ENCODE results near the gene IL4. TPM values are rescaled to one million over a fixed set of nuclear protein-coding genes. Genes with fewer than 3 reads are reported as not detected.
A peak's percentile ranks its signal among the peaks of the same experiment; 100 is the strongest.

The IL4 gene
- total and polyA plus RNA-seq, 9 of the 15 experiments (the other 6 are each of a cell fraction or from before 2014, with no cell fraction given): 0.22 to 0.62 TPM; not detected in 7

DNA sequence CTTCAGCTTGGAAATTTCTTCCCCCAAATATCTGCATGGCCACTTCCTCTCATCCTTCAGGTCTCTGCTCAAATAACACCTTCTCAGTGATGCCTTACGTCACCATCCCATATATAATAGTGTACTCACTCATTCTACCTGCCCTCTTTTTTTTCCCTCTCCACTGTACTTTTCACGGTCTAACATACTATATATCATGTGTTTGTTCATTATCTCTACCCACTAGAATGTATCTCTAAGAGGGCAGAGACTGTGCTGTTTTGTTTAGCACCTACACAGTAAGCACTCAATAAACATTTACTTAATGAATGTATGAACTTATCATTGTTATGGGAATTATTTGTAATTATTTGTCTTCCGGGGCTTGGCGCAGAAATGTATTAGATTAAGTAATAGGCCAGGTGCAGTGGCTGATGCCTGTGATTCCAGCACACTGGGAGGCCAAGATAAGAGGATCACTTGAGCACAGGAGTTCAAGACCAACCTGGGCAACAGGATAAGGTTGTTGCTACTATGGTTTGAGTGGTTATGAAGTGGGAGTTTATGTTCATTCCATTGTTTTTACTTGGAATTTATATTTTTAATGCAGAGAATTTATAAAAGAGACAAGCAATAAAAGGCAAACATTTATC is 21.8 kb upstream of the IL4 start (continued):
- TF ChIP-seq, protein P1, sequence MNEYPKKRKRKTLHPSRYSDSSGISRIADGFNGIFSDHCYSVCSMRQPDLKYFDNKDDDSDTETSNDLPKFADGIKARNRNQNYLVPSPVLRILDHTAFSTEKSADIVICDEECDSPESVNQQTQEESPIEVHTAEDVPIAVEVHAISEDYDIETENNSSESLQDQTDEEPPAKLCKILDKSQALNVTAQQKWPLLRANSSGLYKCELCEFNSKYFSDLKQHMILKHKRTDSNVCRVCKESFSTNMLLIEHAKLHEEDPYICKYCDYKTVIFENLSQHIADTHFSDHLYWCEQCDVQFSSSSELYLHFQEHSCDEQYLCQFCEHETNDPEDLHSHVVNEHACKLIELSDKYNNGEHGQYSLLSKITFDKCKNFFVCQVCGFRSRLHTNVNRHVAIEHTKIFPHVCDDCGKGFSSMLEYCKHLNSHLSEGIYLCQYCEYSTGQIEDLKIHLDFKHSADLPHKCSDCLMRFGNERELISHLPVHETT (CRISPR knock-in tag; conservative IDR thresholded peaks at IDR 0.05 in 1 of 2, IDR thresholded peaks at IDR 0.05 in 1 of 2): peak in 1 of 2 experiments; percentile 70; a peak in 2 of 4 replicates
- TF ChIP-seq NR2C1 (IDR thresholded peaks at IDR 0.05): 0 out of 2 replicates have a peak, but pooled peaks have one; percentile 35
- no peak for TF ChIP-seq NR2C1 (tag; IDR thresholded peaks at IDR 0.05)
- TF ChIP-seq, protein P2, sequence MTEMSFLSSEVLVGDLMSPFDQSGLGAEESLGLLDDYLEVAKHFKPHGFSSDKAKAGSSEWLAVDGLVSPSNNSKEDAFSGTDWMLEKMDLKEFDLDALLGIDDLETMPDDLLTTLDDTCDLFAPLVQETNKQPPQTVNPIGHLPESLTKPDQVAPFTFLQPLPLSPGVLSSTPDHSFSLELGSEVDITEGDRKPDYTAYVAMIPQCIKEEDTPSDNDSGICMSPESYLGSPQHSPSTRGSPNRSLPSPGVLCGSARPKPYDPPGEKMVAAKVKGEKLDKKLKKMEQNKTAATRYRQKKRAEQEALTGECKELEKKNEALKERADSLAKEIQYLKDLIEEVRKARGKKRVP (CRISPR knock-in tag; IDR thresholded peaks at IDR 0.05): no peak
- TF ChIP-seq, protein P3, sequence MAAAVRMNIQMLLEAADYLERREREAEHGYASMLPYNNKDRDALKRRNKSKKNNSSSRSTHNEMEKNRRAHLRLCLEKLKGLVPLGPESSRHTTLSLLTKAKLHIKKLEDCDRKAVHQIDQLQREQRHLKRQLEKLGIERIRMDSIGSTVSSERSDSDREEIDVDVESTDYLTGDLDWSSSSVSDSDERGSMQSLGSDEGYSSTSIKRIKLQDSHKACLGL (CRISPR knock-in tag; IDR thresholded peaks at IDR 0.05; ENCODE audit: borderline replicate concordance, poor library complexity, severe bottlenecking): no peak
- TF ChIP-seq HCFC1 (IDR thresholded peaks at IDR 0.05; ENCODE audit: low read depth, low read length): no peak
- no peak for TF ChIP-seq ZNF174 (CRISPR knock-in tag; IDR thresholded peaks at IDR 0.05)
- no peak for TF ChIP-seq ZNF146 (CRISPR knock-in tag; IDR thresholded peaks at IDR 0.05; ENCODE audit: unreplicated experiment)
- no peak for TF ChIP-seq SRF (CRISPR knock-in tag; IDR thresholded peaks at IDR 0.05)
- TF ChIP-seq, protein P4, sequence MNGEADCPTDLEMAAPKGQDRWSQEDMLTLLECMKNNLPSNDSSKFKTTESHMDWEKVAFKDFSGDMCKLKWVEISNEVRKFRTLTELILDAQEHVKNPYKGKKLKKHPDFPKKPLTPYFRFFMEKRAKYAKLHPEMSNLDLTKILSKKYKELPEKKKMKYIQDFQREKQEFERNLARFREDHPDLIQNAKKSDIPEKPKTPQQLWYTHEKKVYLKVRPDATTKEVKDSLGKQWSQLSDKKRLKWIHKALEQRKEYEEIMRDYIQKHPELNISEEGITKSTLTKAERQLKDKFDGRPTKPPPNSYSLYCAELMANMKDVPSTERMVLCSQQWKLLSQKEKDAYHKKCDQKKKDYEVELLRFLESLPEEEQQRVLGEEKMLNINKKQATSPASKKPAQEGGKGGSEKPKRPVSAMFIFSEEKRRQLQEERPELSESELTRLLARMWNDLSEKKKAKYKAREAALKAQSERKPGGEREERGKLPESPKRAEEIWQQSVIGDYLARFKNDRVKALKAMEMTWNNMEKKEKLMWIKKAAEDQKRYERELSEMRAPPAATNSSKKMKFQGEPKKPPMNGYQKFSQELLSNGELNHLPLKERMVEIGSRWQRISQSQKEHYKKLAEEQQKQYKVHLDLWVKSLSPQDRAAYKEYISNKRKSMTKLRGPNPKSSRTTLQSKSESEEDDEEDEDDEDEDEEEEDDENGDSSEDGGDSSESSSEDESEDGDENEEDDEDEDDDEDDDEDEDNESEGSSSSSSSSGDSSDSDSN (IDR thresholded peaks at IDR 0.05; ENCODE audit: borderline replicate concordance in 1 of 2, low read depth in 2 of 2, low read length in 2 of 2): no peak
- TF ChIP-seq SMAD4 (CRISPR knock-in tag; conservative IDR thresholded peaks at IDR 0.05): peak; percentile 81
- peak; percentile 100 for TF ChIP-seq TEAD4 (IDR thresholded peaks at IDR 0.05; ENCODE audit: low read length)
- no peak for TF ChIP-seq TEAD4 (CRISPR knock-in tag; IDR thresholded peaks at IDR 0.05; ENCODE audit: borderline replicate concordance)
- TF ChIP-seq RBM25 (IDR thresholded peaks at IDR 0.05; ENCODE audit: low read depth, low read length, severe bottlenecking): no peak
- peak; percentile 81 for TF ChIP-seq CREB1 (IDR thresholded peaks at IDR 0.05)
- no peak; the same call in 1 of the 2 replicates for TF ChIP-seq CREB1 (CRISPR knock-in tag; IDR thresholded peaks at IDR 0.05)
- no peak for TF ChIP-seq U2AF1 (optimal IDR thresholded peaks at IDR 0.05; ENCODE audit: low read depth, low read length)
- peak; percentile 46; the same call in 1 of the 2 replicates for TF ChIP-seq ZNF274 (IDR thresholded peaks at IDR 0.05; ENCODE audit: borderline replicate concordance, low read depth, low read length)
- peak in 1 of 2 experiments; percentile 73; a peak in 1 of 4 replicates for TF ChIP-seq ETV6 (IDR thresholded peaks at IDR 0.05; ENCODE audit: borderline replicate concordance in 1 of 2, low read depth in 2 of 2, low read length in 1 of 2)
- TF ChIP-seq ETV6 (CRISPR knock-in tag; IDR thresholded peaks at IDR 0.05; ENCODE audit: borderline replicate concordance): no peak

All from K562 (cell line).